Measurements from ENCODE around the gene PAIP2.

GRCh38 chr5:139416651-139417050 lies 75.0 kb downstream of the PAIP2 start:
- TF ChIP-seq EGR1 (IDR thresholded peaks at IDR 0.05; ENCODE audit: low read depth): 0 out of 2 replicates have a peak, but pooled peaks have one; percentile 20
- TF ChIP-seq SRF (IDR thresholded peaks at IDR 0.05; ENCODE audit: low read depth): no peak

All from HCT116 (cell line).